Anterior cingulate cortex (tissue), 58 donors: ENCODE data around the gene SPATA24.

Source experiments
- DNase-seq, 58 donors: peaks; one replicate each; lab custom pipeline; 2025; lab: John Stamatoyannopoulos, UW

Gene SPATA24

GRCh38 chr5:139385061-139386049 lies 18.5 kb downstream of the SPATA24 start:
- DNase-seq: no peak

- no peak for DNase-seq
Observed at GRCh38 chr5:139384591-139385051, 19.3 kb downstream of the SPATA24 start.

GRCh38 chr5:139383993-139384590 lies 19.8 kb downstream of the SPATA24 start:
- no peak for DNase-seq

- DNase-seq: no peak
Observed at GRCh38 chr5:139383275-139383992, 20.5 kb downstream of the SPATA24 start, which contains the start of gene SLC23A1. Gene SLC23A1 (minus strand): TSS chr5:139383297. CDS start chr5:139383253, 44 bp downstream.

- no peak for DNase-seq
Observed at GRCh38 chr5:139382807-139383206, 21.1 kb downstream of the SPATA24 start.

GRCh38 chr5:139381837-139382761 lies 21.8 kb downstream of the SPATA24 start:
- no peak for DNase-seq

GRCh38 chr5:139379626-139380449 lies 24.1 kb downstream of the SPATA24 start:
- no peak for DNase-seq

- DNase-seq: no peak
Observed at GRCh38 chr5:139378941-139379361, 24.9 kb downstream of the SPATA24 start.

GRCh38 chr5:139378101-139378825 lies 25.6 kb downstream of the SPATA24 start:
- DNase-seq: no peak

- DNase-seq: no peak
Observed at GRCh38 chr5:139377226-139377625, 26.7 kb downstream of the SPATA24 start.

GRCh38 chr5:139376364-139376763 lies 27.5 kb downstream of the SPATA24 start:
- DNase-seq: no peak

- no peak for DNase-seq
Observed at GRCh38 chr5:139374909-139375308, 29.0 kb downstream of the SPATA24 start.

- DNase-seq: no peak
Observed at GRCh38 chr5:139371482-139372435, 32.1 kb downstream of the SPATA24 start.

GRCh38 chr5:139369181-139369580 lies 34.7 kb downstream of the SPATA24 start:
- no peak for DNase-seq

- no peak for DNase-seq
Observed at GRCh38 chr5:139368613-139369012, 35.3 kb downstream of the SPATA24 start.

- no peak for DNase-seq
Observed at GRCh38 chr5:139364466-139364865, 39.4 kb downstream of the SPATA24 start.

GRCh38 chr5:139363937-139364336 lies 40.0 kb downstream of the SPATA24 start:
- DNase-seq: no peak
